ENCODE results near the gene HEXD.

DNA sequence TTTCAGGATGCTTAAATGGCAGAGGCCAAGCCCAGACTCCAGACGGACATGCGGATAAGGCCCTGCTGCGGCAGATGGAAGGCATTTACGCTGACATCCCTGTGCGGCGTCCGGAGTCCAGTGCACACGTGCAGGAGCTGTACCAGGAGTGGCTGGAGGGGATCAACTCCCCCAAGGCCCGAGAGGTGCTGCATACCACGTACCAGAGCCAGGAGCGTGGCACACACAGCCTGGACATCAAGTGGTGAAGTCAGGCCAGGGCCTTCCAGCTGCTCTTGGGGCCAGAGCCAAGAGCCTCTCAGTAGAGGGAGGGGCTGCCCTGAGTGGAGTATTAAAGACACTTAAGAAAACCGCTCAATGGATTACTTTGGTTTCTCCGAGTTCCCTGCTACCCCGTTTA, 69.8 kb downstream of the HEXD start:
- TF ChIP-seq RARB (CRISPR knock-in tag; IDR thresholded peaks at IDR 0.05) (no peak), ZC3H10 (CRISPR knock-in tag; IDR thresholded peaks at IDR 0.05) (no peak), TSHZ2 (CRISPR knock-in tag; IDR thresholded peaks at IDR 0.05) (no peak), TCF4 (CRISPR knock-in tag; IDR thresholded peaks at IDR 0.05; ENCODE audit: borderline replicate concordance) (no peak), OSR1 (CRISPR knock-in tag; IDR thresholded peaks at IDR 0.05) (no peak), ESRRG (CRISPR knock-in tag; IDR thresholded peaks at IDR 0.05) (no peak), ZNF8 (CRISPR knock-in tag; IDR thresholded peaks at IDR 0.05) (no peak), TOX (CRISPR knock-in tag; IDR thresholded peaks at IDR 0.05; ENCODE audit: borderline replicate concordance) (no peak), ZFP3 (CRISPR knock-in tag; IDR thresholded peaks at IDR 0.05) (no peak), ZNF70 (CRISPR knock-in tag; IDR thresholded peaks at IDR 0.05) (no peak)
- TF ChIP-seq, protein P1, sequence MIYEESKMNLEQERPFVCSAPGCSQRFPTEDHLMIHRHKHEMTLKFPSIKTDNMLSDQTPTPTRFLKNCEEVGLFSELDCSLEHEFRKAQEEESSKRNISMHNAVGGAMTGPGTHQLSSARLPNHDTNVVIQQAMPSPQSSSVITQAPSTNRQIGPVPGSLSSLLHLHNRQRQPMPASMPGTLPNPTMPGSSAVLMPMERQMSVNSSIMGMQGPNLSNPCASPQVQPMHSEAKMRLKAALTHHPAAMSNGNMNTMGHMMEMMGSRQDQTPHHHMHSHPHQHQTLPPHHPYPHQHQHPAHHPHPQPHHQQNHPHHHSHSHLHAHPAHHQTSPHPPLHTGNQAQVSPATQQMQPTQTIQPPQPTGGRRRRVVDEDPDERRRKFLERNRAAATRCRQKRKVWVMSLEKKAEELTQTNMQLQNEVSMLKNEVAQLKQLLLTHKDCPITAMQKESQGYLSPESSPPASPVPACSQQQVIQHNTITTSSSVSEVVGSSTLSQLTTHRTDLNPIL (CRISPR knock-in tag; IDR thresholded peaks at IDR 0.05; ENCODE audit: low read depth): no peak
- TF ChIP-seq, protein P2, sequence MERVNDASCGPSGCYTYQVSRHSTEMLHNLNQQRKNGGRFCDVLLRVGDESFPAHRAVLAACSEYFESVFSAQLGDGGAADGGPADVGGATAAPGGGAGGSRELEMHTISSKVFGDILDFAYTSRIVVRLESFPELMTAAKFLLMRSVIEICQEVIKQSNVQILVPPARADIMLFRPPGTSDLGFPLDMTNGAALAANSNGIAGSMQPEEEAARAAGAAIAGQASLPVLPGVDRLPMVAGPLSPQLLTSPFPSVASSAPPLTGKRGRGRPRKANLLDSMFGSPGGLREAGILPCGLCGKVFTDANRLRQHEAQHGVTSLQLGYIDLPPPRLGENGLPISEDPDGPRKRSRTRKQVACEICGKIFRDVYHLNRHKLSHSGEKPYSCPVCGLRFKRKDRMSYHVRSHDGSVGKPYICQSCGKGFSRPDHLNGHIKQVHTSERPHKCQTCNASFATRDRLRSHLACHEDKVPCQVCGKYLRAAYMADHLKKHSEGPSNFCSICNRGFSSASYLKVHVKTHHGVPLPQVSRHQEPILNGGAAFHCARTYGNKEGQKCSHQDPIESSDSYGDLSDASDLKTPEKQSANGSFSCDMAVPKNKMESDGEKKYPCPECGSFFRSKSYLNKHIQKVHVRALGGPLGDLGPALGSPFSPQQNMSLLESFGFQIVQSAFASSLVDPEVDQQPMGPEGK (CRISPR knock-in tag; IDR thresholded peaks at IDR 0.05; ENCODE audit: borderline replicate concordance): no peak
- TF ChIP-seq, protein P3, sequence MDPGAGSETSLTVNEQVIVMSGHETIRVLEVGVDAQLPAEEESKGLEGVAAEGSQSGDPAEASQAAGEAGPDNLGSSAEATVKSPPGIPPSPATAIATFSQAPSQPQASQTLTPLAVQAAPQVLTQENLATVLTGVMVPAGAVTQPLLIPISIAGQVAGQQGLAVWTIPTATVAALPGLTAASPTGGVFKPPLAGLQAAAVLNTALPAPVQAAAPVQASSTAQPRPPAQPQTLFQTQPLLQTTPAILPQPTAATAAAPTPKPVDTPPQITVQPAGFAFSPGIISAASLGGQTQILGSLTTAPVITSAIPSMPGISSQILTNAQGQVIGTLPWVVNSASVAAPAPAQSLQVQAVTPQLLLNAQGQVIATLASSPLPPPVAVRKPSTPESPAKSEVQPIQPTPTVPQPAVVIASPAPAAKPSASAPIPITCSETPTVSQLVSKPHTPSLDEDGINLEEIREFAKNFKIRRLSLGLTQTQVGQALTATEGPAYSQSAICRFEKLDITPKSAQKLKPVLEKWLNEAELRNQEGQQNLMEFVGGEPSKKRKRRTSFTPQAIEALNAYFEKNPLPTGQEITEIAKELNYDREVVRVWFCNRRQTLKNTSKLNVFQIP (CRISPR knock-in tag; IDR thresholded peaks at IDR 0.05; ENCODE audit: borderline replicate concordance, low read depth): no peak
